ENCODE measurements around the gene ANKRD63. TPM values are rescaled to one million over a fixed set of nuclear protein-coding genes. Genes with fewer than 3 reads are reported as not detected.

The ANKRD63 gene
- total RNA-seq (2014; rRNA removed; shearing (Covaris generic)) = 11.4 and 13.6 TPM in 2 replicates

DNA sequence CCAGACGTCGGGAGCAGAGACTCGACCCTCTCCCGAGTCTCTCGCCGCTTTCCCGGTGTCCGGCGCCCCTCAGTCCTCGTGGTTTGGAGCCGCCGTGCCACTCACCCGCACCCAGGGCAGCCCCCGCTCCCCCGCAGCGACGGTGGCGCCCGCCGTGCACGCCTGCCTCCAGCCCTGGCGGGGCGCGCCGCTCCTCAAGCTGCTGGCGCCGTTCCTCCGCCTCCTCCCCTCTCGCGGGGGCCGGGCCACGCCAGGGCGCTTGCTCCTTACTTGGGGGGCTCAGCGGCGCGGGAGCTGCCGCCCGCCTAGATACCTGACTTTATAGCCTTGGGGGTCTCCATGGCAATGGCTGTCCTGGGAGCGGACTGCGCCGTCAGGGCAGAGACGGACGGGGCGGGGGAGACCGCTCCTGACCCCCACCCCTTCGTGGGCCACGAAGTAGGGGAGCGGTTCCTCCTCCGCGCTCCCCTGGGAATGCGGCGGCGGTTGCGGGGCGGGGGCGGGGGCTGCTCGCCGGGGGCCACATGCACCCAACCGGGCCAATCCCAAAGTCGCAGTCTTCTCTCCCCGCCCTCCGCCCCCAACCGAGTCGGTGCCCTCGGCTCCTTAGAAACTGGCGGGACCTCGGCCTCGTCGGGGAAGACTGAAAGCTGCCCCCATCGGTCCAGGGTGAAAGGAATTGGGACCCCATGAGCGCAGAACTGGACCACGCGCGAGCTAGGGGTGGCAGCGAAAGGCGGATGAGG is at the start of gene ANKRD63:
ANKRD63 (minus strand) TSS at position 196 of the 746 bp plus-strand sequence. CDS start 478 bp downstream, outside the sequence.
- H3K27ac ChIP-seq = peak within 1 kb of the TSS; percentile 42
- peak in 1 of 2 experiments; percentile 71 for DNase-seq (ENCODE audit: low read depth in 1 of 2, low spot score in 2 of 2)
- no peaks in the 10 kb centered on the region for H3K9me3 ChIP-seq (replicated peaks)
- peak within 1 kb of the TSS; percentile 59 for H3K4me3 ChIP-seq
- peaks cover 100% of the 10 kb centered on the region for H3K4me1 ChIP-seq (replicated peaks)
- H3K27me3 ChIP-seq (replicated peaks) = no peaks in the 10 kb centered on the region
- peaks cover 41% of the 10 kb centered on the region for H3K36me3 ChIP-seq

DNA sequence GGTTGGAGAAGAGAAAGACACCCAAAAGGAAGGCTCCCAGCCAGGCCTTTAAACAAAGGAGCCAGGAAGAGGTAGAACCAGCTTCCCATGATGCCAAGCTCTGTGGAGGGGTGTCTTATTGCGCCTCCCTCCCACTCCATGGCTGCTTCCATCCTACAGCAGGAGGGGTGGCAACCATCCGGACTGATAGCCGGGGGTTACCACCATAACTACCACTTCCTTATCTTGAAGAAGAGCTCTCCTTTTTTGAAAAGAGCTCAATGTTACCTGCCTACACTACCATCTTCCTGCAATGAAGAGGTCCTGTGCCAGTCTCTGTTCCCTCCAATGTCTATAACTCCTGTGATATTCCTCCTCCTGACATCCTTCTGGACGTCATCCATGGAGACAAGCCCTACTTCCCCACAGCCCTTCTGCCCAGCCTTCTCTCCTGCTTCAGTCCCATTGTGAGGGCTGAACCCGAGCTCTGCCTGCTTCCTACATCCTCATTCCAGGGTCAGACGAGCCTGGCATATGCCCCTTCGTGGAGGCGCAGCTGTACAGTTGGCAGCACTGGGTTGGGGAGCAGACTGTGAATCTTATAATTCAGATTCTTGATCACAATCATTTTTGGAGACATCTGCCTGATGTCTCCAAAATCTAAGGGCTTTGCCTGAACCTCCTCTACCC is 49.4 kb upstream of the ANKRD63 start:
- H3K36me3 ChIP-seq = peaks cover 87% of the 10 kb centered on the region
- no peak overlapping the region for H3K4me3 ChIP-seq
- peaks cover 92% of the 10 kb centered on the region for H3K4me1 ChIP-seq (replicated peaks)
- no peak for DNase-seq (ENCODE audit: low read depth in 1 of 2, low spot score in 2 of 2)
- H3K9me3 ChIP-seq (replicated peaks) = no peaks in the 10 kb centered on the region
- H3K27me3 ChIP-seq (replicated peaks) = no peaks in the 10 kb centered on the region
- H3K27ac ChIP-seq = no peak overlapping the region

DNA sequence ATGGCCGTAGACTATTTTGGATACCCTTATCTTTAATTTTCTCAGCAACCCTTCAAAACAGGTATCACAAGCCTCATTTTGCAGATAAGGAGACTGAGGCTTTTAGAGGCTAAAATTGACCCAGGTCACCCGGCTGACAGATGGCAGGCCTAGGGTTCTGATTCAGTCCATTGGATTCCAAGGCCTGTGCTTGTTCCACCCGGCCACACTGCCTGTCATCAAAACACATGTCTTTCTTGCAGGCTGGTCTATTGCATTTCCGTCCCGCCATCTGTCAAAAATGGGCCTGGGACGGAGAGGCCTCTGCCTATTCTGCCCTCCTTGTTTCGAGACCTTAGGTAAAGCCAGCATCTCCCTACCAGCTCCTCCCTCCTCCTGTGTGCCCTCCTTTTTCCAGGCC is 48.8 kb upstream of the ANKRD63 start:
- peaks cover 87% of the 10 kb centered on the region for H3K36me3 ChIP-seq
- no peaks in the 10 kb centered on the region for H3K27me3 ChIP-seq (replicated peaks)
- no peak overlapping the region for H3K27ac ChIP-seq
- peaks cover 92% of the 10 kb centered on the region for H3K4me1 ChIP-seq (replicated peaks)
- H3K9me3 ChIP-seq (replicated peaks) = no peaks in the 10 kb centered on the region
- no peak overlapping the region for H3K4me3 ChIP-seq
- no peak for DNase-seq (ENCODE audit: low read depth in 1 of 2, low spot score in 2 of 2)

GRCh38 chr15:40331026-40331425 is 48.2 kb upstream of the ANKRD63 start:
- no peak overlapping the region for H3K4me3 ChIP-seq
- no peaks in the 10 kb centered on the region for H3K9me3 ChIP-seq (replicated peaks)
- no peaks in the 10 kb centered on the region for H3K27me3 ChIP-seq (replicated peaks)
- peaks cover 87% of the 10 kb centered on the region for H3K36me3 ChIP-seq
- peak overlapping the region; percentile 89; the same call in 1 of the 2 replicates for H3K27ac ChIP-seq
- DNase-seq (ENCODE audit: low read depth in 1 of 2, low spot score in 2 of 2) = no peak
- H3K4me1 ChIP-seq (replicated peaks) = peaks cover 92% of the 10 kb centered on the region

GRCh38 chr15:40330368-40330836 is 47.5 kb upstream of the ANKRD63 start:
- DNase-seq (ENCODE audit: low read depth in 1 of 2, low spot score in 2 of 2) = no peak
- no peak overlapping the region for H3K4me3 ChIP-seq
- H3K27ac ChIP-seq = peak overlapping the region; percentile 89
- no peaks in the 10 kb centered on the region for H3K27me3 ChIP-seq (replicated peaks)
- peaks cover 92% of the 10 kb centered on the region for H3K4me1 ChIP-seq (replicated peaks)
- H3K36me3 ChIP-seq = peaks cover 87% of the 10 kb centered on the region
- H3K9me3 ChIP-seq (replicated peaks) = no peaks in the 10 kb centered on the region

- Histone ChIP-seq H3K4me1 (replicated peaks) (peaks cover 90% of the 10 kb centered on the region), H3K9me3 (replicated peaks) (no peaks in the 10 kb centered on the region), H3K36me3 (peaks cover 85% of the 10 kb centered on the region), H3K4me3 (no peak overlapping the region), H3K27ac (peak overlapping the region; percentile 89), H3K27me3 (replicated peaks) (no peaks in the 10 kb centered on the region)
- peak in 1 of 2 experiments; percentile 62 for DNase-seq (ENCODE audit: low read depth in 1 of 2, low spot score in 2 of 2)
These were observed 46.9 kb upstream of the ANKRD63 start for GRCh38 chr15:40329804-40330203.

GRCh38 chr15:40328751-40329150 is 45.9 kb upstream of the ANKRD63 start:
- Histone ChIP-seq H3K27ac (peak overlapping the region; percentile 89), H3K4me1 (replicated peaks) (peaks cover 80% of the 10 kb centered on the region), H3K4me3 (peak overlapping the region; percentile 1; the same call in 1 of the 2 replicates), H3K9me3 (replicated peaks) (no peaks in the 10 kb centered on the region), H3K36me3 (peaks cover 85% of the 10 kb centered on the region), H3K27me3 (replicated peaks) (no peaks in the 10 kb centered on the region)
- peak in 1 of 2 experiments; percentile 72 for DNase-seq (ENCODE audit: low read depth in 1 of 2, low spot score in 2 of 2)

DNA sequence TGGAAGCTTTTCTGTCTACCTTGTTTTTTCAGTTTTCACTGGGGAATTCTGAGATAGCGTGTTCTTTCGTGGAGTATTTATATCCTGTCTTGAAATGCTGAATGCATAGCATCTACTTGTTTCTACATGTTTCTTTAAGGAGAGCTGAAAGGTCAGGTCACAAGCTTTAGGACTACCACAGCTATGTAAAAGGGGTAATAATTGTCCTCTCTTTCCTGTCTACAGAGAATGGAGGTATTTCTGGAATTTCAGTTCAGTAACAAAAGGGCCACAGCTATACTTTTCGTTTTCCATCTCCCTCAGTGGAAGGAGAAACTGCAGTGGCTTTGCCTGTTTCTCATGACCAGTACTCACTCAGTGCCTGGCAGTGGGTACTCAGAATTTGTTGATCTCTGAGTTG is 45.3 kb upstream of the ANKRD63 start:
- Histone ChIP-seq H3K9me3 (replicated peaks) (no peaks in the 10 kb centered on the region), H3K4me1 (replicated peaks) (peaks cover 78% of the 10 kb centered on the region), H3K36me3 (peaks cover 80% of the 10 kb centered on the region), H3K27me3 (replicated peaks) (no peaks in the 10 kb centered on the region), H3K27ac (peak overlapping the region; percentile 89), H3K4me3 (peak overlapping the region; percentile 1)
- peak in 1 of 2 experiments; percentile 89 for DNase-seq (ENCODE audit: low read depth in 1 of 2, low spot score in 2 of 2)

DNA sequence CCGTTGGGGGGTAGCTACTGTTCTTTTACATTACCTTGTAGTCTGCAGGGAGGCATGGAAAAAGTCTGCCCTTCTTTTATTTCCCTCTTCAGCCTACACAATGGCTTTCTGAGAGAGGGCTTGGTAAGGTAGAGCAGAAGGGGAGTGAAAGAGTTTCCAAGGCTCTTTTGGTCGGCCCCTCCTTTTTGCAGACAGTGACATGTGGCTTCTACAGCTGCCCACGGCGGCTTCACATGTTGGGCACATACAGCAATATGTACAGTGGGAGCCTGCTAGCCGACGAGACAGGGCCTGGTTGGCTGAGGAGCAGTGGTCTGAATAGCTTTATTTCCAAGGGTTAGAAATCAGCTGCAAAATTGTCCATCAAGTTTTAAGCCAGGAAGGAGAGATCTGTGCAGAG is 44.6 kb upstream of the ANKRD63 start:
- peaks cover 73% of the 10 kb centered on the region for H3K36me3 ChIP-seq
- H3K27ac ChIP-seq = peak overlapping the region; percentile 89
- no peaks in the 10 kb centered on the region for H3K27me3 ChIP-seq (replicated peaks)
- peaks cover 83% of the 10 kb centered on the region for H3K4me1 ChIP-seq (replicated peaks)
- peak in 1 of 2 experiments; percentile 46 for DNase-seq (ENCODE audit: low read depth in 1 of 2, low spot score in 2 of 2)
- no peaks in the 10 kb centered on the region for H3K9me3 ChIP-seq (replicated peaks)
- H3K4me3 ChIP-seq = peak overlapping the region; percentile 1

GRCh38 chr15:40325700-40326099 is 42.8 kb upstream of the ANKRD63 start:
- peak overlapping the region; percentile 91 for H3K4me3 ChIP-seq
- peaks cover 79% of the 10 kb centered on the region for H3K4me1 ChIP-seq (replicated peaks)
- no peaks in the 10 kb centered on the region for H3K9me3 ChIP-seq (replicated peaks)
- H3K36me3 ChIP-seq = peaks cover 56% of the 10 kb centered on the region
- no peak overlapping the region for H3K27ac ChIP-seq
- H3K27me3 ChIP-seq (replicated peaks) = no peaks in the 10 kb centered on the region
- no peak for DNase-seq (ENCODE audit: low read depth in 1 of 2, low spot score in 2 of 2)

- Histone ChIP-seq H3K4me3 (peak overlapping the region; percentile 91), H3K9me3 (replicated peaks) (no peaks in the 10 kb centered on the region), H3K36me3 (peaks cover 51% of the 10 kb centered on the region), H3K4me1 (replicated peaks) (peaks cover 76% of the 10 kb centered on the region), H3K27me3 (replicated peaks) (no peaks in the 10 kb centered on the region), H3K27ac (no peak overlapping the region)
- peak in 1 of 2 experiments; percentile 41 for DNase-seq (ENCODE audit: low read depth in 1 of 2, low spot score in 2 of 2)
These were observed 42.3 kb upstream of the ANKRD63 start for GRCh38 chr15:40325188-40325587.

- Histone ChIP-seq H3K27ac (peak overlapping the region; percentile 36), H3K4me1 (replicated peaks) (peaks cover 67% of the 10 kb centered on the region)
These were observed 41.4 kb upstream of the ANKRD63 start for GRCh38 chr15:40323953-40324937.

More at GRCh38 chr15:40323953-40324937, 41.4 kb upstream of the ANKRD63 start:
- Histone ChIP-seq H3K27me3 (replicated peaks) (no peaks in the 10 kb centered on the region), H3K9me3 (replicated peaks) (no peaks in the 10 kb centered on the region), H3K36me3 (peaks cover 42% of the 10 kb centered on the region), H3K4me3 (peak overlapping the region; percentile 91)
- DNase-seq (ENCODE audit: low read depth in 1 of 2, low spot score in 2 of 2) = peak in 1 of 2 experiments; percentile 35

Data from SJSA1 (cell line).